ENCODE measurements around the gene HARS2.
A peak's percentile ranks its signal among the peaks of the same experiment; 100 is the strongest.
"Not testable (repeated sequence)": the region's sequence is repeated elsewhere in the genome, so short reads cannot be mapped to it uniquely, and the experiment has no call there.

HARS2 gene

DNA sequence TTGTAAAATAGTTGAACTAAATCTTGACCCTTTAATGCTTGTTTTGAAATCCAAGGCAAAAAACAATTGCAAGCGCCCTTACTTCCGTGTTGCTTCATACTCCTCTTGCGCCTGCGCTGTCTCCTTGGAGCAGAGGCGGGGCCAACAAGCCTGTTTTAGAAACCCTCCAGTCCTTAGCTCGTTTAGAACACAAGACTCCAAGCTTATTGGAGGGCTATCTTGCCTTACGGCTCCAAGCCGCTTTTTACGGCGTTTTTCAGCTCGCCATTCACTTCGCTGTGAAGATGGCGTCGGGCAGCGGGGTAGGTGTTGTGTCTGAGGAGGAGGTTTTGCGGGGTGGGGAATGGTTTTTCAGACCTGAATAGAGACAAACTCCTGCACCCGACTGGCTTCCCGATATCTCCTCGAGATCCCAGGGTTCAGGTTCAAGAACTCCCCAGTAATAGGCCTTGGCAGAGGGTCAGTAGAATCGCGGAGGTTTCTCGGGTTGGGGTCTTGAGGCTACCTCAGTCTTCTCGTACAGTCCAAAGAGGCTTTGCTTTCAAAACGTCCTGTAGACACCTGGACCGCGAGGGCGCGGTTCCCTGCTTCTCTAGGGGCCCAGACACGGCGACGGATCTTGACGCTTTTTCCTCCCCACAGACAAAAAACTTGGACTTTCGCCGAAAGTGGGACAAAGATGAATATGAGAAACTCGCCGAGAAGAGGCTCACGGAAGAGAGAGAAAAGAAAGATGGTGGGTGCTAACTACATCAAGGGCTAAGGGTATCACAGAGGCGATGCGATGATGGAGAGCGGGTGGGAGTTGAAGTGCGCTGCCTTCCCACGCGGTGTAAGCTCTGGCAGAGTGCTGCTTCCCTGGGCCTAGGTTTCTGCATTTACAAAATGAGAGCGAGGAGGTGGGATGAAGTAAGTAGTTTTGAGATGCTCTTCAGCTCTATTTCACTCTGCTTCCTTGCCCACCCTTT is 9.2 kb downstream of the HARS2 start, which contains the start of gene ZMAT2:
TSS of gene ZMAT2 (plus strand) at position 271 of the 968 bp plus-strand sequence. CDS start at position 285, 14 bp downstream.
- DNase-seq = peak; percentile 93

DNA sequence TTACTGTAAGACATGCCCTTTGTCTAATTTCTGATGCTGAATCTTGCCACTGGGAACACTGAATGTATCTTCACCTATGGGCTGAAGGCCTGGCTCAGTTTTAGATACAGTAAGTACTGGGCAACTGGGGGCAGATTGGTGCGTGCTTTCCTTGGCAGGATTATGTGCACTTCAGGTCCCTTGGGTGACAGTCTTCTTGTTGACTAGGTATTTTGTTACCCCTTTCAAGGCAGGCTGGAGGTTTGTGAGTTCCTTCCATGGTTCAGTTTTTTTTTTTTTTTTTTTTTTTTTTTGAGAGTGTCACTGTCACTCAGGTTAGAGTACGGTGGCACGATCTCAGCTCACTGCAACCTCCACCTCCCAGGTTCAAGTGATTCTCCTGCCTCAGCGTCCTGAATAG is 16.6 kb downstream of the HARS2 start:
- no peak for DNase-seq

DNA sequence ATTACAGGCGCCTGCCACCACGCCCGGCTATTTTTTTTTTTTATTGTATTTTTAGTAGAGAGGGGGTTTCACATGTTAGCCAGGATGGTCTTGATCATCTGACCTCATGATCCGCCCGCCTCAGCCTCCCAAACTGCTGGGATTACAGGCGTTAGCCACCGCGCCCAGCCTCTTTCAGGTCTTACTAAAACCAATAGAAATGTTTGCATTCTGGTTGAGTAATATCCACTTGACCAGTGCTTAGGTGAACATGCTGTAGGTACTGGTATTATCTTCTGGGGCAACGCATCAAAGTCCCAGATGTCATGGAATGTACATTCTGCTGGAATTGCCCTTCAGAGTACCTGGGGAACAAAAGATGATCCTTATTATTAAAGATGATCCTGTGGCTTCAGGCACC is 17.5 kb downstream of the HARS2 start:
- not testable (repeated sequence) for DNase-seq

DNA sequence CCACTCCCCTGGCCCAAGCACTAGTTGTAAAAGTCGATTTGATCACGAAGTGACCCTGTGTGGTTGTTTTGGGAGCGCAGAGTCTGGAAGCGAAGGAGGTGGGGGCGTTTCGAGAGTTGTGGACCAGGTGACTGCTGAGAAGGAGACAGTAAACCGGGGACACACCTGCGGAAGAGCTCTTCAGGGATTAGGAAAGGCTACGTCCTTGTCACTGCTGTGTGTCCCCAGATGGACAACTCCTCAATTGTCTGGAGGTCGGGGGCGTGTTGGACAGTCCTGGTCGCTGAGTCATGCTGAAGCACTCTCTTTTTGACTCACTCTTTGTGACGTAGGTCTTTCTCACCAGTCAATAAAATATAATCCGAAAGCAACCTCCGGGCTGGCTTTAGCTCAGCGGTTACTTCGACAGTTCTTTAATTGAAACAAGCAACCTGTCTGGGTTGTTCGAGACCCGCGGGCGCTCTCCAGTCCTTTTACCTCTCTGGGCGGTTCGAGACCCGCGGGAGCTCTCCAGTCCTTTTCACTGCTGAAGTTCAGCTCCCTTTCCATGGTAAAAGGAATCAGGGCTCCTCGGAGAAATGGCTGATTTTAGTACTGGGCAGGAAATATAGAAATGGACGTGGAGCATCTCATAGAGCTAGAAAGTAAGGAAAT is 19.8 kb downstream of the HARS2 start:
- peak; percentile 93 for DNase-seq

DNA sequence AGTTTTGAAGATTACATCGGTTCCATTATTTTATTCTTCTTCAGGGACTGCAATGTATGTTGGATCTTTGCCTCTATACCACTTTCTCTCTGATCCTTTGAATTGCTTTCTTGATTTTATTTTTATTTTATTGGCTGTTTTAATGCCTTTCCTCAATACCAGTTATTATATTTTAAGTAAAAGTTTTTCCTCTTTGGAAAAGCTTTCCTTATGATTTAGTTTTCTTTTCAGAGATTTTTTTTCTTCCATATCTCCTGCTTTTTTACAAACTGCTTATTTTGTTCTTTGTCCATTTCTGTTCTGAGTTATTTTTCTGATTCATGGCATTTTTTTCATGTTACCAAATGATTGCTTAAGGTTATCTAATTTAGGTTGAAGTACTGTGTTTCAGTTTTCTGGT is 20.5 kb downstream of the HARS2 start:
- no peak for DNase-seq

DNA sequence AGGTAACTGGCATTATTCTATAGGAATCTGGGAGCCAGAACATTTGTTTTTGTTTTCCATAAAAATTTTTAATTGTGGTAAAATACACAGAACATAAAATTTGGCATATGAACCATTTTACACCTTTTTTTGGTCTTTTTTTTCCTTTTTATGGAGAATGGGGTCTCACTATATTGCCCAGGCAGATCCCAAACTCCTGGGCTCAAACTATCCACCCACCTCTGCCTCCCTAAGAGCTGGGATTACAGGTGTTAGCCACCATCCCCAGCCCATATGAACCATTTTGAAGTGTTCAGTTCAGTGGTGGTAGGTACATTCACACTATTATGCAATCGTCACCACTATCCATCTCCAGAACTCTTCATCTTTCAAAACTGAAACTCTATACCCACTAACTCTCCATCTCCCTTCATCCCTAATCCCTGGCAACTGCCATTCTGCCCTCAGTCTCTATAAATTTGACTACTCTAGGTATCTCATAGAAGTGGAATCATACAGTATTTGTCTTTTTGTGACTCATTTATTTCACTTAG is 22.4 kb downstream of the HARS2 start:
- no peak for DNase-seq

DNA sequence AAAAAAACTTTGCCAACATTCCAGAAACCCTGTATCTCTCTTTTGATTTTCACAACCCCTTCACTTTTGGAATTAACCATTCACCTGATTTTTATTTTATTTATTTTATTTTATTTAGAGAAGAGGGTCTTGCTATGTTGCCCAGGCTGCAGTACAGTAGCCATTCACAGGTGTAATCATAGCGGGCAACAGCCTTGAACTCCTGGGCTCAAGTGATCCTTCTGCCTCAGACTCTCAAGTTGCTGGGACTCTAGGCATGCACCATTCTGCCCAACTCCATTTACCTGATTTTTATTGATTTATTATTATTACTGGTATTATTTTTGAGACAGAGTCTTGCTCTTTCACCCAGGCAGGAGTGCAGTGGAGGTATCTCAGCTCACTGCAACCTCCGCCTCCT is 25.0 kb downstream of the HARS2 start:
- not testable (repeated sequence) for DNase-seq

DNA sequence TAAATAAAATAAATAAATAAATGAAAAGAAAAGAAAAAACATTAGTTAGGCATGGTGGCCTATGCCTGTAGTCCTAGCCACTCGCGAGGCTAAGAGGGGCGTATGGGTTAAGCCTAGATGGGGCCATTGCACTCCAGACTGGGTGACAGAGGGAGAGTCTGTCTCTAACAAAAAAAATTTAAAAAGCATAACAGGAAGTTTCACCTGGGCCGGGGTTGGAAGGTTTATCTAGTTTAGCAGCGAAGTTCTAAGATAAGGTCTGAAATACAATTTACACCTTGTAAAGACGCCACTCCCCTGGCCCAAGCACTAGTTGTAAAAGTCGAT is 27.0 kb downstream of the HARS2 start:
- no peak for DNase-seq

DNA sequence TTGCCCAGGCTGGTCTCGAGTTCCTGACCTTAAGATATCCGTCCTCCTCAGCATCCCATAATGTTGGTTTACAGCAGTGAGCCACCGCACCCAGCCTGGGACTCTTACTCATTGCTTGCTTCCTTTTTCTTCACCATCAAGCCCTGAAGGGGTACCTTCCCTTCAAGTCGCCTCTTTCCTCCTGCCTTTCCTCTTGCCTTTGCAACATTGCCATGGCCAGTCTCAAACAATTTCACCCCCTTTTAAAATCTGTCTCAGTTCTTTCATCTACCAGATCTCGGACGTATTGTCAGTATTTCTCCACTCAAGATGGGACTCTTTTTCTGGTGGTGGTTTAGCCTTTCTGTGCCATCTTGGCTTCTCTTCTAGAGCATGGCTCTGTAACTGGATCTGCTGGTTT is 29.5 kb downstream of the HARS2 start:
- DNase-seq = not testable (repeated sequence)

DNA sequence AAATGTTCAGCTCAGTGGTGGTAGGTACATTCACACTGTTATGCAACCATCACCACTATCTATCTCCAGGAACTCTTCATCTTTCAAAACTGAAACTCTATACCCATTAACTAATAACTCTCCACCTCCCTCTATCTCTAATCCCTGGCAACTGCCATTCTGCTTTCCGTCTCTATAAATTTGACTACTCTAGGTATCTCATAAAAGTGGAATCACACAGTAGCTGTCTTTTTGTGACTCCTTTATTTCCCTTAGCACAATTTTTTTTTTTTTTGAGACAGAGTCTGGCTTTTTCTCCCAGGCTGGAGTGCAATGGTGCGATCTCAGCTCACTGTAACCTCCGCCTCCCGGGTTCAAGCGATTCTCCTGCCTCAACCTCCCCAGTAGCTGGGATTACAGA is 30.1 kb downstream of the HARS2 start:
- DNase-seq = not testable (repeated sequence)

DNA sequence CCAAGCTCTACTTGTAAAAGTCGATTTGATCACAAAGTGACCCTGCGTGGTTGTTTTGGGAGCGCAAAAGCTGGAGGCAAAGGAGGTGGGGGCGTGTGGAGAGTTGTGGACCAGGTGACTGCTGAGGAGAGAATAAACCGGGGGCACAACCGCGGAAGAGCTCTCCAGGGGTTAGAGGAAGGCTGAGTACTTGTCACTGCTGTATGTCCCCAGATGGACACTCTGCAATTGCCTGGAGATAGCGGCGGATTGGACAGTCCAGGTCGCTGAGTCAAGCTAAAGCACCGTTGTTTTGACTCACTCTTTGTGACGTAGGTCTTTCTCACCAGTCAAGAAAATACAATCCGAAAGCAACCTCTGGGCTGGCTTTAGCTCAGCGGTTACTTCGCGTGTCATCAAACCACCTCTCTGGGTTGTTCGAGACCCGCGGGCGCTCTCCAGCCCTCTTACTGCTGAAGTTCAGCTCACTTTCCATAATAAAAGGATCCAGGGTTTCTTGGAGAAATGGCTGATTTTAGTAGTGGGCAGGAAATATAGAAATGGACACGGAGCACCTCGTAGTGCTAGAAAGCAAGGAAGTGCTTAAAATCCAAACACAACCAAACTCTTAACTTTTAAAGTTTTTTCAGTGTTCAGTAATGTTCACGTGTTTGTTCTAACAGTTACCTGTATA is 34.7 kb downstream of the HARS2 start:
- peak; percentile 84 for DNase-seq

DNA sequence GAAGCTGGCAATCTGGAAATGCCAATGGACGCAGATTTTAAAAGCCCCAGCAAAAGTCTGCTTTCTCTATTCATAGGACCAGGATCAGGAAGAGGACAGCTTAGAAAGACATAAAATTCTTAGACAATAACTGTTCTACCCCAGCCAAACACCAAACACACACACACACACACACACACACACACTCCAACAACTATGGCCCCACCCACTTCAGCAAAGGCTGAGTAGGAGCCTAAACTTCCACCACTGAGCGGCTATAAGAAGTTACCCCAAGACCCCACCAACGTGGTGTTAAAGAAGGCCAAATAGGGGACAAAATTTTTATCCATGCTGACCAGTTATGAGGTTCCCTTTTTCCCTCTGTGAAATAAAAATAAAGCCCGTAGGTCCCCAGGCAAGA is 41.8 kb downstream of the HARS2 start:
- DNase-seq = no peak

DNA sequence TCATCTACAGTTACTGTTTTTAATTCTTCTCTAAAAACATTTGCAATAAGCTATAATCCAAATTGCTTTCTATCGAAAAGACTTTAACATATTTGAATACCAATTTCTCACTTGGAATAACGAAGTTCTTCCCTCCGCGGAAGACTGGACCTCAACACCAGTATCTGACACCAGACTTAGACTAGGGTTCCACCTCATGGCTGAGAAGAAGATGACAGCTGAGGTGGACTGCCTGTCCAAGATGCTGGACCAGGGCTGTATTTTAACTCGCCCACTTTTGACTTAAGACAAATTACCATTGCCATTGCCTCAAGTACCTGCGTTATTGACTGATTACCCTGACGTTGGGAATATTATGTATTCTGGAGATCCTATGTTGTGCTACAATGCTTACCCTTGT is 43.1 kb downstream of the HARS2 start:
- no peak for DNase-seq

DNA sequence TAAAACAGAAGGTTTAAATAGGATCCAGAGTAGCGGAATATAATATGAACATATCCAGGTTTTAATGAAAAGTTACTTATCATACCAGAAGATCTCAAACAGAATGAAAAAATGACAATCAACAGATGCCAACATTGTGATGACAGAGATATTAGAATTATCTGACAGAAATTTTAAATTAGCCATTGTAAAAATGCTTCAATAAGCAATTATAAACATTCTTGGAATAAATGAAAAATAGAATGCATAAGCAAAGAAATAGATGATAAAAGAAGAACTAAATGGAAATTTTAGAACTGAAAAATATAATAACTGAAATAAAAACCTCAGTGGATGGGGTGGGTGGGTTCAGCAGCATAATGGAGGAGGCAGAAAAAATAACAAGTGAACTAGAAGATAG is 46.2 kb downstream of the HARS2 start:
- DNase-seq = no peak

DNA sequence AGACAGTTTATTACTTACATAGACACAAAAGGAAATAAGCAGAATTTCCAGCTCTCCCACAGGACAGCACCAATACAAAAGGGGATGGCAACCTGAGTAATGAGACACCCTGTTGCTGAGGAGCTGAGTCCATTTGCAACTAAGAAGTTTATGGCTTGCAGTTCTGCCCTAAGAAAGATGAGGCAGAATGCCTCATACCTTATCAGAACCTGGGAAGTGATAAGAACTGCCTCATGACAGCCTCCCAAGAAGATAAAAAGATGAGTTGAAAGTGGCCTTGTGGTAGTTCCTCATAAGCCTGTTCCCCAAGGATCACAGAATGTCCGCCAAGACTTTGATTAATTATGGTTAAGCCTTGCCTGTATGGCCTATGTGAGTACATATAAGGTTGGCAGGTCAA is 50.7 kb downstream of the HARS2 start:
- no peak for DNase-seq

All from NCI-H774 (cell line).